ENCODE results near the gene CREBL2. TPM values are rescaled to one million over a fixed set of nuclear protein-coding genes. Genes with fewer than 3 reads are reported as not detected.

The CREBL2 gene
- total RNA-seq, 3 donors from 2014 or later = 55.7 to 87.4 (median 84.2) TPM

DNA sequence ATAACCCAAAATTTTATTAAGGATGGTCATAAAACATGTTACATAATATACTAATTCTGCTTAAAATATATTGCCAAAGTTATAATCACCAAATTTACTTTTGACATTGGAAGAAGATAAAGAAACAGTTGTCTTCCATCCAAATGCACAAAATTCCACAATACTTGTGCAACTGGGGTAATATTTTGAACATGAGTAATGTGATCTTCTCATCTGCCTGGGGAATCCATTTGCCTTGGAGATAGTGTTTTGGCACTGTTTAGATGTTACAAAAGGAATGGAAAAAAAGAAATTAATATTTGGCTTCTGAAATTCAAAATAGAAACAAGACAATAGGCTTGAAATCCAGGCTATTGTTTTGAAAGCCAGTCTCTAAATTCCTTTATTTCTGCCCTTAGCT is 75.2 kb downstream of the CREBL2 start:
- no peak for DNase-seq (ENCODE audit: low spot score in 2 of 2)
- TF ChIP-seq POLR2AphosphoS5 (IDR thresholded peaks at IDR 0.05) = no peak
- TF ChIP-seq, protein P1, sequence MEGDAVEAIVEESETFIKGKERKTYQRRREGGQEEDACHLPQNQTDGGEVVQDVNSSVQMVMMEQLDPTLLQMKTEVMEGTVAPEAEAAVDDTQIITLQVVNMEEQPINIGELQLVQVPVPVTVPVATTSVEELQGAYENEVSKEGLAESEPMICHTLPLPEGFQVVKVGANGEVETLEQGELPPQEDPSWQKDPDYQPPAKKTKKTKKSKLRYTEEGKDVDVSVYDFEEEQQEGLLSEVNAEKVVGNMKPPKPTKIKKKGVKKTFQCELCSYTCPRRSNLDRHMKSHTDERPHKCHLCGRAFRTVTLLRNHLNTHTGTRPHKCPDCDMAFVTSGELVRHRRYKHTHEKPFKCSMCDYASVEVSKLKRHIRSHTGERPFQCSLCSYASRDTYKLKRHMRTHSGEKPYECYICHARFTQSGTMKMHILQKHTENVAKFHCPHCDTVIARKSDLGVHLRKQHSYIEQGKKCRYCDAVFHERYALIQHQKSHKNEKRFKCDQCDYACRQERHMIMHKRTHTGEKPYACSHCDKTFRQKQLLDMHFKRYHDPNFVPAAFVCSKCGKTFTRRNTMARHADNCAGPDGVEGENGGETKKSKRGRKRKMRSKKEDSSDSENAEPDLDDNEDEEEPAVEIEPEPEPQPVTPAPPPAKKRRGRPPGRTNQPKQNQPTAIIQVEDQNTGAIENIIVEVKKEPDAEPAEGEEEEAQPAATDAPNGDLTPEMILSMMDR (IDR thresholded peaks at IDR 0.05) = no peak
- no peak for TF ChIP-seq POLR2A (IDR thresholded peaks at IDR 0.05)
- H3K9me3 ChIP-seq = no peaks in the 10 kb centered on the region

GRCh38 chr12:12689647-12690300 is 78.1 kb downstream of the CREBL2 start:
- Histone ChIP-seq H3K4me1 (no peaks in the 10 kb centered on the region), H3K4me3 (no peak overlapping the region), H3K9me3 (no peaks in the 10 kb centered on the region), H3K36me3 (no peaks in the 10 kb centered on the region), H3K27me3 (no peaks in the 10 kb centered on the region), H3K27ac (no peak overlapping the region)
- intact Hi-C loops (cut with DNase I; ENCODE audit: low total_unique reads) = no loop called here
- no peak for DNase-seq (ENCODE audit: low spot score in 2 of 2)
- TF ChIP-seq POLR2A (IDR thresholded peaks at IDR 0.05) (no peak), POLR2AphosphoS5 (IDR thresholded peaks at IDR 0.05) (no peak)
- TF ChIP-seq, protein P1 (IDR thresholded peaks at IDR 0.05) = no peak

More for the DNA sequence above, 75.2 kb downstream of the CREBL2 start:
- Histone ChIP-seq H3K36me3 (no peaks in the 10 kb centered on the region), H3K27ac (no peak overlapping the region), H3K4me1 (no peaks in the 10 kb centered on the region), H3K27me3 (no peaks in the 10 kb centered on the region), H3K4me3 (no peak overlapping the region)
- intact Hi-C loops (cut with DNase I; ENCODE audit: low total_unique reads) = no loop called here

- H3K9me3 ChIP-seq = no peaks in the 10 kb centered on the region
- TF ChIP-seq POLR2A (IDR thresholded peaks at IDR 0.05) (no peak), POLR2AphosphoS5 (IDR thresholded peaks at IDR 0.05) (no peak)
- TF ChIP-seq, protein P1 (IDR thresholded peaks at IDR 0.05) = no peak
- intact Hi-C loops (cut with DNase I; ENCODE audit: low total_unique reads) = no loop called here
- no peaks in the 10 kb centered on the region for H3K4me1 ChIP-seq
- no peak overlapping the region for H3K4me3 ChIP-seq
- H3K36me3 ChIP-seq = no peaks in the 10 kb centered on the region
- no peak for DNase-seq (ENCODE audit: low spot score in 2 of 2)
- no peak overlapping the region for H3K27ac ChIP-seq
- H3K27me3 ChIP-seq = no peaks in the 10 kb centered on the region
Measured at GRCh38 chr12:12691549-12691948, 79.9 kb downstream of the CREBL2 start.

DNA sequence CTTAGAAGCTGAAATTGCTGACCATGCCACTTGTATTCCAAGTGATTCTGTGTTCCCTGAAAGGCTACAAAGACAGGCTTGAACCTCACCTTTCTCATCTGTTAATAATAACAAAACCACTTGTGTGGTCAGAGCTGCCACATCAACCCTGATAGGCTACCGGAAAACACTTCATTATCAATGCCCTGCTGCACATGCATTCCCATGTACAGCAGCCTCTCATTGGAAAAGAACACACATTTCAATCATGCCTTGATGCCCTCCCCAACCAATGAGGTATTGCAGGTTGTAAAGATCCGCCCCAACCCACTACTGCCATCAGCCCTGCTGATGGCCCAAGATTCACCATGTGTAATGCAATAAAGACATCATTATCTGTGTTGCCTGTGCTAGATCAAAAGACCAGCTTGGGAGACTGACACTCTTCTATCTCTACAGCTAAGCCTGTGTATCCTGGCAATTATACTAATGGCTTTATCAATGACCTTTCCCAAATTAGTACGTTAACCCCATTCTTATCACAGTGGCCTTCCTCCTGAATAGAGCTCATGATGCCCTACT is 81.5 kb downstream of the CREBL2 start:
- DNase-seq (ENCODE audit: low spot score in 2 of 2) = no peak
- H3K27ac ChIP-seq = no peak overlapping the region
- intact Hi-C loops (cut with DNase I; ENCODE audit: low total_unique reads) = no loop called here
- H3K9me3 ChIP-seq = no peaks in the 10 kb centered on the region
- no peaks in the 10 kb centered on the region for H3K4me1 ChIP-seq
- H3K27me3 ChIP-seq = no peaks in the 10 kb centered on the region
- TF ChIP-seq, protein P1 (IDR thresholded peaks at IDR 0.05) = no peak
- TF ChIP-seq POLR2A (IDR thresholded peaks at IDR 0.05) = no peak
- no peak for TF ChIP-seq POLR2AphosphoS5 (IDR thresholded peaks at IDR 0.05)
- H3K4me3 ChIP-seq = no peak overlapping the region
- H3K36me3 ChIP-seq = no peaks in the 10 kb centered on the region

Other genes starting within 250 kb of the CREBL2 start
- gene DUSP16, start 49.0 kb upstream of the CREBL2 start, total RNA-seq = 10 to 100 TPM; 10.9 to 63.3 (median 61.0) TPM
- under 1 TPM in 2 of 3 donors, not detected in 1; 0.33 to 0.59 TPM for gene GPR19, start 84.3 kb downstream of the CREBL2 start, total RNA-seq
- 100 to 1,000 TPM in 1 of 3 donors, 10 to 100 TPM in 2; 45.0 to 113 (median 100.0) TPM for gene CDKN1B, start 105.5 kb downstream of the CREBL2 start, total RNA-seq
- 100 to 1,000 TPM in 1 of 3 donors, 10 to 100 TPM in 2; 26.7 to 236 (median 41.4) TPM for gene APOLD1, start 173.8 kb downstream of the CREBL2 start, total RNA-seq
- gene DDX47, start 201.5 kb downstream of the CREBL2 start, total RNA-seq = 10 to 100 TPM; 44.8 to 81.1 (median 60.0) TPM

Measured in breast epithelium (tissue), 4 donors.